IPS DF 4.7 (cell line): ENCODE measurements around the gene EPSTI1.

Experiments used
- DNase-seq: peaks from one replicate; pipeline ENCODE4 v3.0.0-alpha.2; 2013; ENCODE audit warnings: low spot score; ENCODE audit errors: extremely low read depth

Gene EPSTI1

GRCh38 chr13:42971691-42972347 lies 20.2 kb downstream of the EPSTI1 start:
- DNase-seq: no peak

- DNase-seq: peak; percentile 66
Observed at GRCh38 chr13:42970824-42971690, 21.0 kb downstream of the EPSTI1 start.

- no peak for DNase-seq
Observed at GRCh38 chr13:42969565-42970172, 22.4 kb downstream of the EPSTI1 start.

GRCh38 chr13:42968906-42969305 lies 23.1 kb downstream of the EPSTI1 start:
- no peak for DNase-seq

- no peak for DNase-seq
Observed at GRCh38 chr13:42967660-42968059, 24.4 kb downstream of the EPSTI1 start.

GRCh38 chr13:42965281-42965680 lies 26.8 kb downstream of the EPSTI1 start:
- no peak for DNase-seq

- no peak for DNase-seq
Observed at GRCh38 chr13:42964761-42965161, 27.3 kb downstream of the EPSTI1 start.

- no peak for DNase-seq
Observed at GRCh38 chr13:42959615-42960014, 32.4 kb downstream of the EPSTI1 start.

- DNase-seq: no peak
Observed at GRCh38 chr13:42957881-42958280, 34.2 kb downstream of the EPSTI1 start.

GRCh38 chr13:42950181-42950580 lies 41.9 kb downstream of the EPSTI1 start:
- no peak for DNase-seq

GRCh38 chr13:42947925-42948324 lies 44.1 kb downstream of the EPSTI1 start:
- no peak for DNase-seq

GRCh38 chr13:42946927-42947326 lies 45.1 kb downstream of the EPSTI1 start:
- no peak for DNase-seq

- DNase-seq: no peak
Observed at GRCh38 chr13:42929886-42930535, 62.0 kb downstream of the EPSTI1 start.

- DNase-seq: no peak
Observed at GRCh38 chr13:42926555-42926954, 65.5 kb downstream of the EPSTI1 start.

GRCh38 chr13:42926043-42926442 lies 66.0 kb downstream of the EPSTI1 start:
- DNase-seq: no peak

- no peak for DNase-seq
Observed at GRCh38 chr13:42925626-42926025, 66.4 kb downstream of the EPSTI1 start.

- no peak for DNase-seq
Observed at GRCh38 chr13:42924344-42924743, 67.7 kb downstream of the EPSTI1 start.

- no peak for DNase-seq
Observed at GRCh38 chr13:42907745-42908144, 84.3 kb downstream of the EPSTI1 start.

- DNase-seq: no peak
Observed at GRCh38 chr13:42906257-42906656, 85.8 kb downstream of the EPSTI1 start.

- no peak for DNase-seq
Observed at GRCh38 chr13:42905579-42905978, 86.5 kb downstream of the EPSTI1 start.

GRCh38 chr13:42899266-42899665 lies 92.8 kb downstream of the EPSTI1 start:
- no peak for DNase-seq

GRCh38 chr13:42895776-42896175 lies 96.3 kb downstream of the EPSTI1 start:
- no peak for DNase-seq
